ENCODE results near the gene CENPN. TPM values are rescaled to one million over a fixed set of nuclear protein-coding genes. Genes with fewer than 3 reads are reported as not detected.
A peak's percentile ranks its signal among the peaks of the same experiment; 100 is the strongest.

Gene CENPN
- total RNA-seq, 1 experiment from 2014 or later, result 78.6 TPM

- Histone ChIP-seq H2BK5ac (ENCODE audit: insufficient read length, low read length) (no peak overlapping the region), H2AFZ (ENCODE audit: low read length) (no peak overlapping the region), H3K27me3 (ENCODE audit: insufficient read depth, low read length) (no peaks in the 10 kb centered on the region), H3K4me1 (ENCODE audit: insufficient read depth, low read length) (no peaks in the 10 kb centered on the region), H3T11ph (ENCODE audit: low read length) (no peak overlapping the region), H3K56ac (ENCODE audit: insufficient read length, low read depth, low read length) (no peak overlapping the region), H4K8ac (replicated peaks; ENCODE audit: insufficient read length, low read depth, low read length) (no peak overlapping the region), H3K18ac (ENCODE audit: insufficient read length, low read depth, low read length) (no peak overlapping the region), H4K91ac (ENCODE audit: insufficient read length, low read depth, low read length) (no peak overlapping the region), H2BK20ac (ENCODE audit: low read depth, low read length, poor library complexity, severe bottlenecking) (no peak overlapping the region), H2BK12ac (ENCODE audit: insufficient read length, low read depth, low read length) (no peak overlapping the region), H2BK120ac (ENCODE audit: low read depth, low read length, poor library complexity, severe bottlenecking) (no peak overlapping the region), H4K20me1 (ENCODE audit: control insufficient read depth, insufficient read depth, insufficient read length) (no peaks in the 10 kb centered on the region), H3K27ac (ENCODE audit: insufficient read length, low read depth, low read length) (no peak overlapping the region), H2BK15ac (ENCODE audit: low read depth, low read length) (no peak overlapping the region), H2AK5ac (ENCODE audit: insufficient read length, low read length) (no peak overlapping the region), H3K4me2 (ENCODE audit: insufficient read depth, insufficient read length, low read length) (no peak overlapping the region), H3K23me2 (ENCODE audit: insufficient read length, low read depth, low read length, poor library complexity, severe bottlenecking) (no peaks in the 10 kb centered on the region), H3K79me2 (ENCODE audit: insufficient read depth, low read length) (no peaks in the 10 kb centered on the region), H3K4ac (ENCODE audit: low read depth, low read length) (no peak overlapping the region), H4K5ac (ENCODE audit: insufficient read length, low read depth, low read length) (no peak overlapping the region), H3K23ac (ENCODE audit: insufficient read length, low read depth, low read length) (no peak overlapping the region), H3K9me3 (ENCODE audit: control insufficient read depth, low read depth, low read length) (no peaks in the 10 kb centered on the region), H3K9ac (ENCODE audit: extremely low read depth, insufficient read length, low read length) (no peak overlapping the region), H3K79me1 (ENCODE audit: insufficient read depth, low read depth, low read length, poor library complexity, severe bottlenecking) (no peaks in the 10 kb centered on the region), H3K14ac (ENCODE audit: insufficient read depth, low read length) (no peak overlapping the region)
- DNase-seq, result no peak
- TF ChIP-seq CTCF (conservative IDR thresholded peaks at IDR 0.05), result no peak
- Mint-ChIP-seq H3K4me1 (peaks cover 10 to 11% of the 10 kb centered on the region in 2 experiments), H3K4me3 (no peak overlapping the region), H3K9me3 (no peaks in the 10 kb centered on the region), H3K36me3 (ENCODE audit: insufficient read depth in 1 of 3, low read depth in 3 of 3) (peaks cover 3 to 10% (median 4%) of the 10 kb centered on the region in 3 experiments; a peak in 6 of 7 replicates), H3K27me3 (ENCODE audit: low read depth) (no peaks in the 10 kb centered on the region), H3K27ac (peak overlapping the region in 1 of 3 experiments; percentile 72; a peak in 2 of 7 replicates)
- WGBS (ENCODE audit: extremely low coverage, insufficient read length, low lambda C conversion rate), result 100% methylated on average over 1 of the region's 4 CpGs
Observed at GRCh38 chr16:80973991-80974390, 33.0 kb upstream of the CENPN start.
